Inflammatory macrophage treated with lipopolysaccharide for 1 hour (primary cell): ENCODE results near the gene FGF12.

ENCODE experiments used
- DNase-seq, 2 donors: peaks; one replicate each; pipeline ENCODE4 v3.0.0-alpha.2; 2020 to 2022

Gene FGF12

DNA sequence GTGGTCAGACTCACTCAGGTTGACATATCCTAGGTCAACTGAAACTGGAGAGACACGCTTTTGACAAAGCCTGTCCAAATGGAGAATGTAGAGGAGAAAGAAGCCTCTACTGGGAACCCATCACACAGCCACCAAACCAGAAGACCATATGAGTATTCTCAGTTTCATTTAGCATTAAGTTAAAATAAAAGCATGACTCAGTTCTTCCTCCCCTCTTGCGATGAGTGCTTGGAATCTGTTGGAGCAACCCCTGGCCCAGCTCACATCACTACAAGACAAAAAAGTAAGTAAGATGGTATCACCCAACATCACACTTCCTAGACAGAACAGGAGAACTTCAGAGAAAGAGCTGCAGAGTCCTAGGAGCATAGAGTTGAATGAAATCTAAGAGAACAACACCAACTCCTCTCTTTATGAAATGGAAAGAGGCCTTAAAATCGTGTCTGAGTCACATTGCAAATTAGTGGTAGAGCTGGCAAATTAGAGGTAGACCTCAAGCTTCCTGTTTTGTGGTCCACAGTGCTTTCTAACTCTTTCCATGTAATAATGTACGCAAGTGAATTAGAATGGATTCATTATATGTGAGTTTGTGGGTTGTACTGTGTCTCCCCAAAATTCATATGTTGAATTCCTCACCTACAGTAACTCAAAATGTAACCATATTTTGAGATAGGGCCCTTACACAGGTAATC, 51.2 kb downstream of the FGF12 start:
- DNase-seq = no peak

DNA sequence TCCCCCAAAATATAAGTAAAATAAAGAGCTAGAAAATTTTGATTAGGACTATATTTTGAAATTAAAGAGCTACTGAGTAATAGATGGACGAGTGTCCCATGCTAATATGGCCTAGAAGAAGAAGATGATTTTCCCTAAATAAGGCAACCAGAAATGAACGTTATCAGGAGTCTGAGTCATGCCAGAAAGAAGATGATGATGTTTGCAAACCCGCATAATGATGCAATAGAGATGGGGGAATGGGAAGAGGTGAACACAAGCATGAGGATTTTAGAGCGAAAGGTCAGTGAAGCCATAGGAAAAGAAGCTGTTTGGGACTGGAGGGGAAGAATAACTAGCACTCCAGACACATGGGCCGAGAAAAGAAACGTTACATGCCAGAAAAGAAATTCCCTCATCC, 71.7 kb downstream of the FGF12 start:
- no peak for DNase-seq

DNA sequence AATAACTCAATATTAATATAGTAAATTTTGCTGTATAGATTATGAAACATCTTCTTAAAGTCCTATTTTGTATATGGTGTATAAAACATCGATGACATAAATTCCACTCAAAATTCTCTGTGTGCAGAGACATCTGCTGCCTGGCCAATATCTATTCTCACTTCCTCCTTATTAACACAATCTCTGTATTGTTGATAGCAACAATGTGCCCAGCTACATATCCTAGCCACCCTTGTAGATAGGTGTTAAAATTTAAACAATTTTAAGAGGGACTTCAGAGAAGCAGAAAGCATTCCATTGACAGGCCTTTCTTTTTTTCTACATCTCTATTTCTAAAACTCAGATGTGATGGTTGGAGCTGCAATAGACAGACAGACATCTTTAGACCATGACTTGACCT, 72.3 kb downstream of the FGF12 start:
- no peak for DNase-seq

DNA sequence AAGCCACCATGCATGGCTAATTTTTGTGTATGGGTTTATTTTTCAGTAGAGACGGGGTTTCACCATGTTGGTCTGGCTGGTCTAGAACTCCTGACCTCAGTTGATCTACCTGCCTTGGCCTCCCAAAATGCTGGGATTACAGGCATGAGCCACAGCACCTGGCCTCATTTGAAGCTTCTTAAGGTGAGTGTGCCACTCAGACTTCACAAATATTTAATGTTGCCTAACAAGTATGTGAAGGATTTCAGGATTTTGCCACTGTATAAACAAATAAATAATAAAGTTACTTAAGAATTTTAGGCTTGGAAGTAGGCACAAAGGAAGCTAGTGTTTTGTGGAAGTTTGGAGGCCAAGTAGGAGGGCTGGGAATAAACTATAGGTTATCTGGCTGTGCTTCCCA, 73.5 kb downstream of the FGF12 start:
- DNase-seq = no peak

DNA sequence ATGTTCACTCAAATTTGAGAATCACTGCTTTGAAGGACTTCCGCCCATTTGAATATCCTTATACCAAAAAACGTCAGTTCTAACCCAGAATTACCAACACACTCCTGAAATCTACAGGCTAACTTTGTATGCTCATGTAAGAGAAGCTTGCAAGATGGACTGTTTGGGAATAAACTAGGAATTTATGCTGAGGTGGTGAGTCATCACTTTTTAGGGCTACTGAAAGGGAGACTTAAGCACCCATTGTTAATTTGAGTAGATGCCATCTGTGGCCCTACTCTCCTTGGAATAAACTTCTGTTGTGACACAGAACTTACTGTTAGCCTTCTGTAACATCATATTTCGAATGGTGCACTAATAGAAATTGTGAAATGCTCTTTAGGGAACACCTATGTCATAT, 74.6 kb downstream of the FGF12 start:
- DNase-seq = no peak

DNA sequence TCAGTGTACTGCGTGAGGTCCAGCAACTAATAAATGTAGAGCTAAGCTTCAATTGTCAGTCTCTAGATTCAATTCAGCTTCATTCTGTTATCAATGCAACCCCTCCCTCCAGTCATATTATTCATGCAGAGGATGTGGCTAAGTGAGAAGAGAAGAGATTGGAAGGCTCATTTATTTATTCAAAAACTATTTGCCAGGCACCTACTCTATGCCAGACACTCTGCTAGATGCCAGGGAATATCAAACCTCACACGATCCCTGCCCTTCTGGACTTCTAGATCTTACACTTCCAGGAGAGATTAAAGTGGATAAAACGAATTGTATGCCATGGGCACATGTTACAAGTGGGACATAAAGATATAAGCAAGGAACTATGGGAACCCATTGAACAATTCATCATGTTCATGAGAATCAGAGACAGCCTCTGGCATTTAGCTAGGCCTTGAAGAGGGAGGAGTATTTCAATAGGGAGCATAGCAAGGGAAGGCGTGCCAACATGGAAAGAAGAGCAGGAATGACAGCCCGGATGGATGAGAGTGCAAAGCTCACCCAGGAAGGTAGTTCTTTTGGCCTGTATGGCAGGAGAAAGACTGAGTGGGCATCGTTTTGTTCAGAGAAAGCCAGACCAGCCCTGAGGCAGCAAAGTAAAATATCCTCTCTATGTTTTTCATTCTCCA, 75.4 kb downstream of the FGF12 start:
- DNase-seq = no peak

DNA sequence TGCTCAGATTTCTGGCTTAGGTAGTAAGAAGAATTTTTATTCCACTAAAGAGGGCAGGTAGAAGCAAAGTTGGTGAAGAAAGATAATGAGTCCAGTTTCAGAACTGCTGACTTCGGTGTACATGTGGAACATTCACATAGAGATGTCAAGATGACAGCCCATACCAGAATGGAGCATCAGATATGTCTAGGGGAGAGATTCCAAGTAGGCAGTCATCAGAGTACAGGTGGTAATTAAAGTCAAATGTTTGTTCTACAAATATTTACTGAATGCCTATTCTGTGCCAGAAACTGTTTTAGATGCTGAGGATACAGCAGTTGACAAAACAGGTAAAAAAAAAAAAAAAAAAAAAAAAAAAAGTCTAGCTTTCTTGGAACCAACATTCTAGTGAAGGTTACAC, 81.9 kb downstream of the FGF12 start:
- DNase-seq = no peak

DNA sequence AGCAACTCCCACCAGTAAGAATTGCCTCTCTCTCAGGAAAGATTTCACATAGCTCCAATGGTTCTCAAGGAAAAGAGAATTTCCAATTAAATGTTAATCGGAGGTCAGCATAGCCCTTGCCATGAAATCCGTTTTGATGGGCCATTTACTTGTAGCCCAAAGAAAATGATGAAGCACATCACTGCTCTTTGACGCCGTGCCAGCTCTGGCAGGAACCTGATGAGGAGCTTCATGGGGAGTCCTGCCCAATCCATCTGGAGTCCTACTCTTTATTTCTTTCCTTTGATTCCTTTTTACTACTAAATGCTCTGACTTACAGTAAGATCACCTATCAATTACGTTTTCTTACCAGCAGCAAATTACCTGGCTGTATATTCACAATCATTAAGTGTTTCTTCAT, 84.7 kb downstream of the FGF12 start:
- DNase-seq = no peak

DNA sequence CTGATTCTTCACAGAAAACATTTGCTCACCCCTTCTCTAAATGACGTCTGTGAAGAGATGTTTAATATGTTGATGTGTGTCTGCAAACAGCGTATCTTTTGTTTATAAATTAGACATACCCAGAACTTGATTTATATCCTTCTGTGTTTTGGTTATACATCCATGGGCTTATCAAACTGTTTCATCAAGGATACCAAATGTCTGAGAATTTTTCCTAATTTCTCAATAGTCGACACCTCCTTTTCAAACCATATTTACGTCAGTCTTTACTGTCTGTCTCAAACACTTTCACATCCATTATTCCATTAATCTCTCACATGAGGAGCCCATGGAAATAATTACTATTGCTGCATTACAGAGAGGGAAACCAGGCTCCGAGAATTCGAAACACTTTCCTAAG, 85.4 kb downstream of the FGF12 start:
- no peak for DNase-seq

DNA sequence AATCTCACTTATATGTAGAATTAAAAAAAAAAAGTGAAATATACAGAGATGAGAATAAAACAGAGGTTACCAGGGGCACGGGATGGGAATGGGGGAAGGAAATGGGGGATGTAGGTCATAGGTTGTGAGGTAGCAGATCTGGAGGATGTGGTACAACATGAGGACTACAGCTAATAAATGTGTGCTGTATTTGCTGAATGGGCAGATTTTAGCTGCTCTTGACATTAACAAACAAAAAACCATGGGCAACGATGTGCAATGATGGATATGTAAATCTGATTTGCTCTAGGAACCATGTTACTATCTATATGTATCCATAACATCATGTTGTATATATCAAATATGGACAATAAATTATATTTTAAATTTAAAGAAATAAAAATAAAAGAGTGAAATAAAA, 87.4 kb downstream of the FGF12 start:
- no peak for DNase-seq

DNA sequence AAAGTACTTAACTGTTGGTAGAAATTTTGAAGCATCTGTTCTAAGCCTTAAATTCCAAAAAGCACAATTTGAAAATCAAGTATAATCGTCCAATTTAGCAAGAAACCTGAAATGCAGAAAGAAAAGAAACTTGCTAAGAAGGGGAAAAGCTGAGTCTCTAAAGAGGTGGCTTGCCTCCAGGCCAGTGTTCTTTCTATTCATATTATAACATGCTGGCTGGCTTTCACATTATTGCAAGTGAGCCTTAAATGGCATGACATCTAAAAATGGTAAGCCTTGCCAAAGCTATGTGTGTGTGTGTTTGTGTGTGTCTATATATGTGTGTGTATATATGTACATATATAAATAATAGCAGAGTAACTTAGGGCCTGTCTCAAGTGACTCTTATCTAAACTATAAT, 89.5 kb downstream of the FGF12 start:
- no peak for DNase-seq

DNA sequence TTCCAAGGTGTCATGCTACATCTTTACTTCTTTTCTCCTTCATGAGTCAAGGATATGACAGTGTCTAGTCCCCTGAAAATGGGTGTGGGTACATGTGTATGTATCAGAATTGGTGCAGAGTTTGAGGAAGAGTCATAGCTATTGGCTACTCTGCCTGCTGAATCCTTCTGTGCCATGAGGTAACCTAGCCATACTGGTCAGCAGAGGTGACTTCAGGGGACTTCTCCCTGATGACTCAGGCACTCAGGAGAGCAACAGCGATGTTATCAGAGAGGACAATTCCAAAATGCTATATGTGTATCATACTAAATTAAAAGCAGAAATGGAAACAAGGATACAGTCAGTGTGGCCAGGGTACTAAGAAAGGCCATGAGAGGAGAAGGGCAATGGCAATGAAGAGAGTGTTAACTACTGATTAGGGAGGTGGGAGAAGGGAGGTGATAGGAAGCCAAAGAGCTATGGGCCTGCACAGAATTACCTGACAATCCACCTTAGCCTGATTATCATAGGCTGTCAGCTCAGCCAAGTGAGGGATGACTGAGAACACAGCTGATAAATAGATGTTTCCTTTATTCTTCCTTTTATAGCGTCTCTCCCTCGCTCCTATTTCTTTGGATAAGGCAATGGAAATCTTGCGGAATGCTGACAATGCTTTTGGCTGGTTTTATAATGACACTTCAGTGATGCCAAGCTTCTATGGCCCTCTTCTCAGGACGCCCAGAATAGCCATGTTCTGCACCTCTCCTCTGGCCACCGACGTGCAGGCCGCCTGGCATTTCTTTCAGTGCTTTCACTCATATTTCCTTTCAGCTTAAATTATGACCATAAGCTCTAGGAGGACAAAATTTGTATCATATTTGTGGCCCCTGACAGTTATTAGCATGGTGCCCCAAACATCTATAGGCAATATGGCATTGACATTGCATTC, 90.6 kb downstream of the FGF12 start:
- DNase-seq = no peak

DNA sequence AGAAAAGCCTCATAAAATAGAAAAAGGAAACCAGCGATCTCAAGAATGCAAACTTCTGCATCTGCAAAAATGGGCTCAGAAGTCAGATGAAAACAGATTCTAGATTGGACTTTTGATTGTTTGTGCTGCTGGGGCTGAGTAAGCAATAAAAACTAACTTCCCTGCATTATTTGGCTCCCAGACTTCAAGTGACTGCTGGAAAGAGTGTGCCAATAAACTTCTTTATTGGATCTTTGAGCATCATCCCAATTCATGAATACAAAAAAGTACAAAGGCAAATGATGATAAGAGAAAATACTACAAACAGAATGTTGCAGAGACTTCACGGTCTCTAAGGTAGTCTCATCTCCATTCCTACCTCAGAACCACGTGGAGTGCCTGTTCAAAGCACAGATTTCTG, 97.9 kb downstream of the FGF12 start:
- DNase-seq = no peak

DNA sequence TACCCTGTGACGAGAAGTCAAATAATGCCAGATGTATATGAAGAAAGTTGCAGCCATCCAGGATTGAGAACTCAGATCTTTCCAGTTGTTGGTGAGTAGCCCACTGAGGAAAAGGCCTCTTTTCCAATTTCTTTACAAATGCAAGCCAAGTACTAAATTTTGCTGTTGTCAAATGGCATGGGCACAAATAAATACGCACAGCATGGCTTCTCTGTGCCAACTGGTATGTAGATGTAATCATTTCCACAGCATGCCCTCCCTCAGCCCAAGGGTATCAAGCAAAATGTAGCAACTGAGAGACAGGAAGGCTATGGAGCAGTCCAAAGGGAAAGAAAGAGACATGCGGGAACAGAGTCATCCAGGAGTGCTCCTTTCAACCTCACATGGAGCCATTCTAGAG, 105.4 kb downstream of the FGF12 start:
- no peak for DNase-seq

DNA sequence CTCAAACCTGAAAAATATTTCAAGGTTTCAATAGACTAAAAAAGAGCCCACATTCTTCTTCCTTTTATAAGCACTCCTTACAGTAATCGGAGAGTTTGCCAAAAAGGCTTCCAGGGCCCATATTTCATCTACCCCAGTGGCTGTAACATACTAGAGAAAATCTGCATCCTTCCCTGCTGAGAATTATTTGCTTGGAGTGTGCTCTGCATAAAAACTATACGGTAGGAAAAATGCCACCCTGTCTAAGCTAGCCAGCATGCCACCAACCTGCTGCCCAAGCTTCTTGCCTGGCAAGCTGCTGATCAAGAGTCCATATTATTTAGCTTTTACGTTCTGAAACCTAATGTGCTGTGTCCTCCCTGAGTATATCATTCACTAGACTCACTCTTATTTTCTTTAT, 107.1 kb downstream of the FGF12 start:
- no peak for DNase-seq

DNA sequence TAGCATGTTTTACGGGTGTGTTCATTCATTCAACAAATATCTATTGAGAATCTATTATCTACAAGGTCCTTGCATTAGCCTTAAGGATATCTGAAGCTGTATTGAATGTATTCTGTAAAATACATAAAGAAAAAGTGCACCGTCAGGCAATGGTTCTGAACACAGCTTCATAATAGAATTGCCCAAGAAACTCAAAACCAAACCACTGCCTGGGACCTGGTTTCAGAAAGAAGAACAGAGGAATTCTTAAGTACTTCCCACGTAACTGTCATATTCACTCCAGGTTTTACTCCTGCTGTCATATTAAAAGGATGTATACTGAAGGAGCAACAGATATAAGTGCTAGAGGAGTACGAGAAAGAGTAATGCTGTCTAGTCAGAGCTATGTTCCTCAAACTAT, 115.9 kb downstream of the FGF12 start:
- DNase-seq = no peak

DNA sequence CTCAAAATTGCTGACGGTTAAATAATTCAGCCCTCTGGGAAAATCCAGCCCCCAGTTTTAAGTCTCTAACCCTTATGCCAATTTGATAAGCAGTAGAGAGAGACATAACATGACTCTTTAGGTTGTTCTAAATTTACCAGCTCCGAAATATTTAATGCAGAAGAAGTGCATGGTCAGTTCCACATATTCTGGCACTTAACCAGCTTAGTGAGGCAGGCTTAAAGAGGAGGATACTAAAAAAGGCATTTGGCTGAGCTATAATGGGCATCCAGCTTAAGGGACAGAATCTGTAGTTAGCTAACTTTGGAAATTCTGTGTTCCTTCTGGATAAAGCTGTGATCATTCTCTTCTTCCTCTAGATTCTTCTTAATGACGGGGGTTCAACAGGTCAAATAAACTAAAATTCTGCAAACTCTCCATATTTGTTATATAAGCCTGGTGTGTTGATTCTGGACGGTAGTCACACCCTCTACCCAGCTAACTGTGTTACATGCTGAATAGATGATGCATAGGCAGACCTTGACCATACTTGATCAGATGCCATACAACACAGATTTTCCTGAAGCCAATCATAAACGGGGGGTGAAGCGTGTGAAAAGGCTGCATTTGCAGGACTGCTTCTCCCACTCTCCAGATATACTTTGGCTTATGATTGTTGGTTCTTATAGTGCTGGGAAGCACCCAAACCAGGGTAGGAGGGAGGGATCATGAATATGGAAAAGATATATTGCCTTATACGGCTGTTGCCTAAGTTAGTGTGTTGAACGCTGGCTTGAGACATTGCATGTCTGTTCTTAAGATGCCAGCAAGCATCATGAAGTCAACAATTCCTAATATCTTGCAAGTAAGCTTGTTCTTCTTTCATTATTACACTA, 118.4 kb downstream of the FGF12 start:
- no peak for DNase-seq

DNA sequence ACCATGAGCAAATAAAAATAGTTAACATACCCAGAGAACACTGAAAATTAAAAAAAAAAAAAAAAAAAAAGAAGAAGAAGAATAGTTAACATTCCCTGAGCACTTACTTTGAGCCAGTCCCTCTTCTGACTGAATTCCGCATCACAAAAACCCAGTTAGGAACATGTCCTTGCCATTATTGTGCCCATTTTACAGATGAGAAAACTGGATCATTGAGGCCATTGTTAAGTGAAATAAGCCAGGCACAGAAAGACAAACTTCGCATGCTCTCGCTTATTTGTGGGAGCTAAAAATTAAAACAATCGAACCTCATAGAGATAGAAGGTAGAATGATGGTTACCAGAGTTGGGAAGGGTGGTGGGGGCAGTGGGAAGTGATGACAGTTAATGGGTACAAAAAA, 119.5 kb downstream of the FGF12 start:
- DNase-seq = no peak

DNA sequence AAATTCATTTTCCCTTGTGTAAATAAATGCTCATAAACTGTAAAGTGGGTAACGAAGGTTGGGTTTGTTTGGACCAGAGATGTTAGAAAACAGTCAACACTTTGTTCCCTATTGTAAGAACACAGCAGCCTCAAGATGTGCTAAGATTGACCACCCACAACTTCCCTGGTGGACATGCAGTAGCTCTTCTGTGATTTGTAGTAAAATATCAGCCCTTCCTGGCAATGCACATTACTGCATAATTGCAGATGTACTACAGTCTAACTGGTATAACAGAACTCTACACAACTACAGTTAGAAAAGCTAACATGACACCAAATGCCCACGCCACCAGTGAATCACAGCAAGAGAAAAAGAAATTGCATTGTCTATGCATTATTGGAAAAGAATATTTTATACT, 129.4 kb downstream of the FGF12 start:
- DNase-seq = no peak

DNA sequence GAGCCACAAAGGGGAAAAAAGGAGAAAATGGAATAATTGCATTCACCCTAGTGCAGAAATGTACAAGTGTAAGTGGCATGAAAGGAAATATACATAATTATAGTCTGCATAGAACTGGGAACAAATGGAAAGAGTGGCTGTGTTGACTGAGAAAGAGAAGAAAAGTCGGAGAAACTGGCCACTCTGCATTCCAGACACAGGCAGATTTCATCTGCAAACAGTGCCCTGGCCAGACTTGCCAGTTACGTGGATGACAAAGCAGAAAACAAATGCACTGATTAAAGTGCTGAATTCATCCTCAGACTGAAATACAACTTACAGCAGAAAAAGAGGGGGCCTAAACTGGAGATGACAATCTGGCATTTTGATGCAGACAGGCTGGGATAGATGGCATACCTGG, 129.8 kb downstream of the FGF12 start:
- no peak for DNase-seq

DNA sequence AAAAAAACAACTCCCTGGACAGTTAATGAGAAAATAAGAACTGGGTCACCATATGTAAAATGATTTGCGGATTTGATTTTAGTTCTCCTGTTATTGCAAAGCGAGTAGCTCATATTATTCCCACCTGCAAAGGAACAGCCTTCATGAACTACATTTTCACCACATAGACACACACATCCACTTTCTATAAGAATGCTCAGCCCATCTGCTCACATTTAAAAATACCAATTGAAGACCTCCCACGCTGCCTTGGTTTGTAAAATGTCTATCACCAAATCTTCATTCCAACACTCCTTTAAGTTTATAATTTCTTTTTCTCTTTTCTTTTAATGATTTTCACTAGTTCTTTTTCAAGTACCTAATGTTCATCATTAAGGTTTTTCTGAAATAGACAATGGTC, 148.6 kb downstream of the FGF12 start:
- DNase-seq = no peak

DNA sequence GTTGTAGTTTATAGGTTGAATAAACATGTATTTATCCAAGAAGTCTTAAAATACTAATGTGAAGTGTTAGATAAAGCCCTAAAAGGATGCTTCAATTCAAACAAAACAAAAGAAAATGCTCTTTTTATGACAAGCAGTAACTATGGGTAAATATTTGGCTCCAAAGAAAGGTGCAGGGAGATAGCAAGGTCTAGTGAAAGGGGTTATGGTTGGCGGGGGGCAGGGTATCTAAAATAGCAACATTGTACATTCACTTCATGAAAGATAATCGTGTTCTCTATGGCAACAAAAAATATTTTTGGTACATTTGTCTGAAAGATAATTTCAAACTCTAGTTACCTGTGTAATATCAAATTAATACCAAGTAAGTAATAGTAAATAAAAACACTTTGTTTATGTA, 149.5 kb downstream of the FGF12 start:
- no peak for DNase-seq

DNA sequence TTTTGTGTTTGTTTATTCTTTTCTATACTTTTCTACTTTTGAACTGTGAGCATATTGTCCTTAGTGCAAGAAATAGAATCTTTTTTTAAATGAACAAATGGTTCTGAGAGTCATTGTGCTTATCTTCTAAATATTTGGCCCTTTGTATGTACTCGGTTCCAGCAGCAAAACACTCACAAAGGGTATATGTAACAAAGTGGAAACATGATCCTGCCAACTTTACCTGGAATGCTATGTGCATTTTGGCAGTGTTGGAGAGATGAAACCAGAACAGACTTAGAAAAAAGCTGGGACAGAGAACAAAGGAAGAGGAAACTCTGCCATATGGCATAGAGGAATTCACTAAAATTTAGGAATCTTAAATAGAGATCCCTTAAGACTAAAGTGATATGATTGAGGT, 150.1 kb downstream of the FGF12 start:
- no peak for DNase-seq
